Measurements from ENCODE around the gene PSMD13.

GRCh38 chr11:259413-259812, 22.6 kb downstream of the PSMD13 start:
- TF ChIP-seq POLR2A (IDR thresholded peaks at IDR 0.05; ENCODE audit: low read depth, low read length) (no peak), POLR2AphosphoS5 (IDR thresholded peaks at IDR 0.05; ENCODE audit: low read depth, low read length) (no peak), TAF1 (IDR thresholded peaks at IDR 0.05; ENCODE audit: borderline replicate concordance, low read depth, low read length) (no peak)

Measured in GM12892 (cell line).